H1 (cell line): ENCODE measurements around the gene SH3RF3.

Experiments used
- ATF2 ChIP-seq: IDR thresholded peaks from 2 replicates; pipeline ENCODE4 v1.6.1; 2012; ENCODE audit warnings: low read length, inconsistent platforms
- POLR2A ChIP-seq, 2 experiments: IDR thresholded peaks; 1 replicate in 1 of 2; 2 replicates in 1 of 2; pipeline ENCODE4 v1.6.1; 2011; ENCODE audit warnings: low read depth in 2 of 2, low read length in 2 of 2, mild to moderate bottlenecking in 2 of 2; ENCODE audit errors: control extremely low read depth in 1 of 2

GRCh38 chr2:109510136-109511028, 381.4 kb downstream of the SH3RF3 start:
- TF ChIP-seq ATF2 (no peak), POLR2A (IDR thresholded peaks at IDR 0.05; ENCODE audit: control extremely low read depth in 1 of 2, low read depth in 2 of 2, low read length in 2 of 2) (no peak)
